GM12874 (cell line): Measurements from ENCODE around the gene NTM.

Experiments
- TF ChIP-seq, protein P1 (sequence below): IDR thresholded peaks from 2 replicates; pipeline ENCODE4 v1.5.1; 2011; ENCODE audit warnings: low read depth, mild to moderate bottlenecking, control low read depth, low read length, moderate library complexity; ENCODE audit not compliant: insufficient read depth

Gene NTM

DNA sequence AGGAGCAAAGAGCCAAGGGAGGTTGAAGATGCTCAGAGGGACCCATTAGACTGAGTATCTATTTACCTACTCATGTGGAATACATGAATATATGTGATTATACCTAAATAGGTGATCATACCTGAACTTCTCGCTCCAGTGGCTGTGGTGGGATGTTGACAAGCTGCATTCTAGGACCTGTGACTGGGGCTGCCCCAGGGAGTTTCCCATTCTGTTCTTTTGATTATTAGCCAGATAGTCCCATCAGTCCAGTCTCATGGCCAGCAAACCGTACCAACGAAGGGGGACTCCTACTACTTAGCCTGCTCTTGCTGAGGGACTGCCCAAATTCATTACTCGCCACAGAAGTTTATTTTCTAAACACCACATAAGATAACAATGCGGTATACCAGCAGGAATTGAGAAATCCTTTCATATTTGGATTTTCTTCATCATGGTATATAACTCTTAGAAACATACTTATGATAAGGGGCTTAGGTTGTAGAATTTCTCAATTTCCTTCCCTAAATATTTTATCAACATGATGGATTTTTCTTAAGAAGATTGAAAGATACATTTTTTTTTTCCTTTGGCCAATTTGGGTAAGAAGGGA lies 273.9 kb downstream of the NTM start:
- TF ChIP-seq, protein P1, sequence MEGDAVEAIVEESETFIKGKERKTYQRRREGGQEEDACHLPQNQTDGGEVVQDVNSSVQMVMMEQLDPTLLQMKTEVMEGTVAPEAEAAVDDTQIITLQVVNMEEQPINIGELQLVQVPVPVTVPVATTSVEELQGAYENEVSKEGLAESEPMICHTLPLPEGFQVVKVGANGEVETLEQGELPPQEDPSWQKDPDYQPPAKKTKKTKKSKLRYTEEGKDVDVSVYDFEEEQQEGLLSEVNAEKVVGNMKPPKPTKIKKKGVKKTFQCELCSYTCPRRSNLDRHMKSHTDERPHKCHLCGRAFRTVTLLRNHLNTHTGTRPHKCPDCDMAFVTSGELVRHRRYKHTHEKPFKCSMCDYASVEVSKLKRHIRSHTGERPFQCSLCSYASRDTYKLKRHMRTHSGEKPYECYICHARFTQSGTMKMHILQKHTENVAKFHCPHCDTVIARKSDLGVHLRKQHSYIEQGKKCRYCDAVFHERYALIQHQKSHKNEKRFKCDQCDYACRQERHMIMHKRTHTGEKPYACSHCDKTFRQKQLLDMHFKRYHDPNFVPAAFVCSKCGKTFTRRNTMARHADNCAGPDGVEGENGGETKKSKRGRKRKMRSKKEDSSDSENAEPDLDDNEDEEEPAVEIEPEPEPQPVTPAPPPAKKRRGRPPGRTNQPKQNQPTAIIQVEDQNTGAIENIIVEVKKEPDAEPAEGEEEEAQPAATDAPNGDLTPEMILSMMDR: no peak

- TF ChIP-seq, protein P1: no peak
Observed at GRCh38 chr11:131645237-131645636, 274.8 kb downstream of the NTM start.

DNA sequence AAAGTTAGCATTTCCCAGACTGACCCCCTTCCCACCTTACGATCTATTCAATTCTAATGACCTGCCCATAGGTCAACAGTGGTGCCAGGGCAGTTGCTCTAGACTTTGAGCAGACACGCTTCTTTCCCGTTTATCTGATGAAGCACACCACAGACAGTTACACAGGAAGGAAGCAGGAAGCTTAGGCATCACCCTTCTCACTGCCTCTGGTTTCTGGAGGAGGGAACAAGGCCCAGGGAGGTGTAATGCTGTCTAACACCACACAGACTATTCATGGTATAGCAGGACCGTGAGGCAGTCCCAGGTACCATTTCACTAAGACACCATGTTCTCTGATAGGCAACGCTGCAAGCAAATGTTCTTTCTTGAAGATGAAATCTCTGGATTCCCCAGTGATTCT lies 279.4 kb downstream of the NTM start:
- TF ChIP-seq, protein P1: no peak

GRCh38 chr11:131652231-131652630 lies 281.8 kb downstream of the NTM start:
- TF ChIP-seq, protein P1: no peak

DNA sequence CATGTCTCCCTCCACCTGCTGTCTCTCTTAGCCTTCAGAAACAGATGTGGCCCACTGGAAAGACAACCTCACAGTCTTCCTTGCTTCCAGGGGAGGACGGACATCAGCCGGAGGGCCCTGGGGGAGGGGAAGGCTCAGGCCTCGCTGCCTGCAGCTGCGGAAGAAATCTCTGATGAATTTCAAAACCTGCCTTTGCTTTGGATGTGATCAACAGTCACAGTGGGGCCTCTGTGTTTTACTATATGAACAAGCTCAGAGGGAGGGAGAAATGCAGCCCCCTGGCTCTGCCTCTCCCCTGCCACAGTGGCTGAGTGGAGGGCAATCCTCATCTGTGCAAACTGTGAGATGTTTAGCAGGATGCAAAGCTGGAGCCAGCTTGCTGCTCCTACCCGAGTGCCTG lies 282.8 kb downstream of the NTM start:
- TF ChIP-seq, protein P1: no peak

DNA sequence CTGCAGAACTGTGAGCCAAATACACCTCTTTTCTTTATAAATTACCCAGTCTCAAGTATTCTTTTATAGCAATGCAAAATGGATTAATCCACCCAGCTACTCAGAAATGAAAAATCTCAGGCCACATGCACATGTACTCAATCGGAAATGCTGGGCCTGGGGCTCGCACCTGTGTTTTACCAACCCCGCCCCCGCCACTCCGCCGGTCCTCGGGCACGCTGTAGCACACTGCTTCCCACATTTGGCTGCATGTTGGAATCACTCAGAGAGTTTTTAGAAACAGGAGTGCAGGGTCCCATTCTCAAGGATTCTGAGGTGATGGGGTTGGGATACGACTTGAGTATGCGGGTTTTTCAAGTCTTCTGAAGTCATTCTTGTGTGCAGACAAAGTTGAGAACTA lies 284.4 kb downstream of the NTM start:
- TF ChIP-seq, protein P1: no peak

GRCh38 chr11:131656179-131656838 lies 285.9 kb downstream of the NTM start:
- TF ChIP-seq, protein P1: no peak
